HG02840 (cell line): ENCODE results near the gene QARS1.

ENCODE experiments used
- ATAC-seq: cut with Tn5 transposase; IDR thresholded peaks from one replicate; pipeline ENCODE4 v1.9.1; 2021; ENCODE audit warnings: mild to moderate bottlenecking, moderate library complexity, moderate number of reproducible peaks; ENCODE audit not compliant: unreplicated experiment, low FRiP score

QARS1 gene

GRCh38 chr3:49104427-49105291, at the start of gene QARS1:
Gene QARS1 (minus strand): TSS chr3:49104757. CDS start chr3:49104733, 24 bp downstream.
- ATAC-seq = peak; percentile 85

GRCh38 chr3:49153349-49153912, 48.9 kb upstream of the QARS1 start:
- ATAC-seq = no peak

GRCh38 chr3:49151610-49152009, 47.1 kb upstream of the QARS1 start:
- no peak for ATAC-seq

- ATAC-seq = no peak
Measured at GRCh38 chr3:49148159-49148558, 43.6 kb upstream of the QARS1 start.

GRCh38 chr3:49140080-49140479, 35.5 kb upstream of the QARS1 start:
- no peak for ATAC-seq

- no peak for ATAC-seq
Measured at GRCh38 chr3:49135499-49135898, 30.9 kb upstream of the QARS1 start.

GRCh38 chr3:49134471-49135265, 30.1 kb upstream of the QARS1 start:
- ATAC-seq = no peak

- no peak for ATAC-seq
Measured at GRCh38 chr3:49133226-49133951, 28.8 kb upstream of the QARS1 start.

- ATAC-seq = no peak
Measured at GRCh38 chr3:49132437-49133225, 28.1 kb upstream of the QARS1 start, which contains the start of gene LAMB2. Gene LAMB2 (minus strand): TSS chr3:49133050. CDS start chr3:49132867, 183 bp downstream.

- no peak for ATAC-seq
Measured at GRCh38 chr3:49132073-49132436, 27.5 kb upstream of the QARS1 start.

- no peak for ATAC-seq
Measured at GRCh38 chr3:49131576-49131975, 27.0 kb upstream of the QARS1 start.

- ATAC-seq = no peak
Measured at GRCh38 chr3:49131040-49131439, 26.5 kb upstream of the QARS1 start.

GRCh38 chr3:49124991-49125670, 20.6 kb upstream of the QARS1 start:
- ATAC-seq = no peak

GRCh38 chr3:49124203-49124602, 19.6 kb upstream of the QARS1 start:
- ATAC-seq = no peak

- ATAC-seq = no peak
Measured at GRCh38 chr3:49123687-49124086, 19.1 kb upstream of the QARS1 start.

- no peak for ATAC-seq
Measured at GRCh38 chr3:49122886-49123545, 18.5 kb upstream of the QARS1 start.

- no peak for ATAC-seq
Measured at GRCh38 chr3:49122451-49122850, 17.9 kb upstream of the QARS1 start.

GRCh38 chr3:49122022-49122421, 17.5 kb upstream of the QARS1 start:
- no peak for ATAC-seq
